Lung (tissue), 12 donors: ENCODE data around the gene GPR161. TPM values are rescaled to one million over a fixed set of nuclear protein-coding genes. Genes with fewer than 3 reads are reported as not detected.
A peak's percentile ranks its signal among the peaks of the same experiment; 100 is the strongest.

Experiments
- ATAC-seq: fragments of 200-7000 bp; cut with Tn5 transposase; one replicate; pipeline ENCODE4 v1.9.1; 2020; ENCODE audit warnings: moderate number of reproducible peaks; ENCODE audit not compliant: insufficient read depth, low FRiP score
- DNase-seq, 3 donors: peaks; one replicate each; pipeline ENCODE4 v3.0.0-alpha.2; 2013 to 2017
- H3K27ac ChIP-seq, 2 donors: one replicate each; pipeline ENCODE4 v1.5.1; 2013; ENCODE audit warnings: mild to moderate bottlenecking in 2 of 2, moderate library complexity in 2 of 2, control low read depth in 1 of 2, inconsistent platforms in 1 of 2, low read depth in 1 of 2, low read length in 1 of 2
- H3K27me3 ChIP-seq, 3 donors: one replicate each; pipeline ENCODE4 v1.5.1; 2013; ENCODE audit warnings: low read length in 2 of 3; ENCODE audit not compliant: control insufficient read depth in 3 of 3, insufficient read depth in 3 of 3
- H3K36me3 ChIP-seq, 4 donors: one replicate each; pipeline ENCODE4 v1.5.1; 2013; ENCODE audit warnings: low read length in 4 of 4, mild to moderate bottlenecking in 1 of 4, moderate library complexity in 1 of 4; ENCODE audit not compliant: control insufficient read depth in 4 of 4, insufficient read depth in 4 of 4
- H3K4me1 ChIP-seq, 5 donors: one replicate each; pipeline ENCODE4 v1.5.1; 2013; ENCODE audit warnings: low read length in 5 of 5, mild to moderate bottlenecking in 2 of 5, moderate library complexity in 1 of 5; ENCODE audit not compliant: control insufficient read depth in 5 of 5, insufficient read depth in 5 of 5
- H3K4me3 ChIP-seq: one replicate; pipeline ENCODE4 v1.5.1; 2013; ENCODE audit warnings: mild to moderate bottlenecking, control low read depth, moderate library complexity
- H3K9ac ChIP-seq, 2 donors: one replicate each; pipeline ENCODE4 v1.5.1; 2013; ENCODE audit warnings: low read length in 2 of 2, control low read depth in 1 of 2; ENCODE audit not compliant: insufficient read depth in 1 of 2
- H3K9me3 ChIP-seq, 4 donors: one replicate each; pipeline ENCODE4 v1.5.1; 2013; ENCODE audit warnings: low read length in 3 of 4, mild to moderate bottlenecking in 1 of 4, moderate library complexity in 1 of 4; ENCODE audit not compliant: control insufficient read depth in 4 of 4, insufficient read depth in 3 of 4
- WGBS, 2 donors: extraction: QIAGEN DNeasy Blood & Tissue Kit; methylation state at CpG; one replicate each; pipeline ENCODE4 v1.1.7; 2013; 5-methylcytosine and 5-hydroxymethylcytosine counted together
- polyA plus RNA-seq, 2 donors: library from polyadenylated mRNA; stranded (reverse); fragments of 200-250 nt; gene quantifications; one replicate each; pipeline ENCODE4 v1.2.1, GENCODE V29; 2013
- total RNA-seq, 2 donors: library from RNA; depleted of rRNA in 1 of 2; stranded (reverse); fragments of >200 nt in 1 of 2; gene quantifications; one replicate each; pipeline ENCODE4 v1.2.1, GENCODE V29; 2014 to 2021
- TF ChIP-seq, protein P1 (sequence below): IDR thresholded peaks from 2 replicates; pipeline ENCODE4 v1.5.1; 2012; ENCODE audit warnings: mild to moderate bottlenecking; ENCODE audit errors: control extremely low read depth, extremely low read depth
- donor health status: control.
- donor health status: control.
- donor health status: Bipolar disorder and iron deficiency.
- donor health status: healthy.
- donor health status: DM: yes; HTN: yes; CAD: no.

GPR161 gene
- total and polyA plus RNA-seq, 4 donors: 2.8 to 15.0 (median 5.7) TPM

DNA sequence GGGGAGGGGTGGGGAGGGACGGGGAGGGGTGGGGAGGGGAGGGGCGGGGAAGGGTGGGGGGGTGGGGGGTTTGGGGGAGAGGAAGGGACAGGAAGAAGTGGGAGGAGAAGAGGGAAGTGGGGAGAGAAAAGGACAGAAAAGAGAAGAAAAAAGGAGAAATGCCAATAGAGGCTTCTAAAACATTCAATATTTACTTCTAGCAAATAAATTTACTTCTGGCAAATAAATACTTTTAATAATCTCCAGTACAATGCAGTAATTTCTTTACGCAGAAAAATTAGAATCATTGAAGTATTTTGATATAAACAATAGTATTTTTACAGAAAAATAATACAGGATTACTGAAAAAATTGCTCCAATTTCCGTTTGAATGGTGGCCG, 9.4 kb upstream of the GPR161 start:
- Histone ChIP-seq H3K36me3 (no peaks in the 10 kb centered on the region), H3K27me3 (no peaks in the 10 kb centered on the region), H3K9ac (no peak overlapping the region), H3K9me3 (no peaks in the 10 kb centered on the region), H3K4me1 (peaks cover 0 to under 1% (median 0%) of the 10 kb centered on the region in 5 donors), H3K4me3 (no peak overlapping the region), H3K27ac (no peak overlapping the region)
- DNase-seq: no peak
- 53 to 68% methylated on average over 3 of the region's 5 CpGs for WGBS, 2 donors
- ATAC-seq: no peak
- TF ChIP-seq, protein P1, sequence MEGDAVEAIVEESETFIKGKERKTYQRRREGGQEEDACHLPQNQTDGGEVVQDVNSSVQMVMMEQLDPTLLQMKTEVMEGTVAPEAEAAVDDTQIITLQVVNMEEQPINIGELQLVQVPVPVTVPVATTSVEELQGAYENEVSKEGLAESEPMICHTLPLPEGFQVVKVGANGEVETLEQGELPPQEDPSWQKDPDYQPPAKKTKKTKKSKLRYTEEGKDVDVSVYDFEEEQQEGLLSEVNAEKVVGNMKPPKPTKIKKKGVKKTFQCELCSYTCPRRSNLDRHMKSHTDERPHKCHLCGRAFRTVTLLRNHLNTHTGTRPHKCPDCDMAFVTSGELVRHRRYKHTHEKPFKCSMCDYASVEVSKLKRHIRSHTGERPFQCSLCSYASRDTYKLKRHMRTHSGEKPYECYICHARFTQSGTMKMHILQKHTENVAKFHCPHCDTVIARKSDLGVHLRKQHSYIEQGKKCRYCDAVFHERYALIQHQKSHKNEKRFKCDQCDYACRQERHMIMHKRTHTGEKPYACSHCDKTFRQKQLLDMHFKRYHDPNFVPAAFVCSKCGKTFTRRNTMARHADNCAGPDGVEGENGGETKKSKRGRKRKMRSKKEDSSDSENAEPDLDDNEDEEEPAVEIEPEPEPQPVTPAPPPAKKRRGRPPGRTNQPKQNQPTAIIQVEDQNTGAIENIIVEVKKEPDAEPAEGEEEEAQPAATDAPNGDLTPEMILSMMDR: no peak

DNA sequence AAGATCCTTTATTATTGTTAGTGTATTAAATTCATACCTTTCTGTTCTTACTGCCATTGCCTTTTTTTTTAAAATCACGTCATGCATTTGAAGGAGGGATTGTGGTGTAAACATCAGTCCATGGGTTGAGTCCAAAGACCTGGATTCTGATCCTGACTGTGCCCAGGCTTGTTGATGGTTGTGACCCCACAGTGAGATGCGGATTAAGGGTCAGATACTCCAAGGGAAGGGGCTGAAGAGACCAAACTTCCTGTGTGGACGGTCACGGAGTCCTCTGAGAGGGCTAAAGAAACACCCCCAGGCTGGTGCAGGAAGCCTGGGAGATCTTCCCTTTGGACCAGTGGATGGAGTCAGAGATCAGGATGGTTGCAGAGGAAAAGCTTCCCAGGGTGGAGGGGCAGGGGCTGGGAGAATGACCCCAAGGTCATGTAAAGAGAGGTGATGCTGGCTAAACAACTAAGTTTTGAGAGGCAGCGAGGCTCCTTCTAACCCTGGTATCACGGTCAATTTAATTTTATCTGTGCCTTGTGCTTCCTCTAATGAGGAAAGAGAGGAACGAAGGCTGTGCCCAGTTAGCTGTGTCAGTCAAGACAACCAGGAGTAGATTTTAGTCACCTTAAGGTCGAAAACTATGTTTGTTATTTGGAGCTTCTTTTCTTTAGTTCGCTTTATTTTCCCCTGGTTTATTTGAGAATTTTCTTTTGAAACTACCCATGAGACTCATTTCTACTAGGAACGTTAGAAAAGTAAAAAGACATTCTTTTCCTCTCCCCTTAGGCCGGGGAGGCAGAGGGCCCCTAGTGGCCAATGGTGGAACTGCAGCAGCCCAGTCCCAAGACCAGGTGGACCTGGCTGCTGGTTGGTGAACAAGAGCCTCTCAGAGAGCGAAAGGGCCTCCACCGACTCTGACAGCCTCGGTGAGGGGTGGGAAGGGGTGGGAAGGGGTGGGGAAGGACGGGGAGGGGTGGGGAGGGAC, 8.7 kb upstream of the GPR161 start:
- H3K27ac ChIP-seq: no peak overlapping the region
- no peaks in the 10 kb centered on the region for H3K9me3 ChIP-seq
- DNase-seq (peak; percentile 86 to 89 (median 89)), ATAC-seq (peak; percentile 92)
- 21 to 24% methylated on average over 14 to 15 of the region's 15 CpGs for WGBS, 2 donors
- no peaks in the 10 kb centered on the region for H3K4me1 ChIP-seq
- H3K4me3 ChIP-seq: no peak overlapping the region
- H3K36me3 ChIP-seq: no peaks in the 10 kb centered on the region
- TF ChIP-seq, protein P1: peak; percentile 92
- no peaks in the 10 kb centered on the region for H3K27me3 ChIP-seq
- no peak overlapping the region for H3K9ac ChIP-seq

DNA sequence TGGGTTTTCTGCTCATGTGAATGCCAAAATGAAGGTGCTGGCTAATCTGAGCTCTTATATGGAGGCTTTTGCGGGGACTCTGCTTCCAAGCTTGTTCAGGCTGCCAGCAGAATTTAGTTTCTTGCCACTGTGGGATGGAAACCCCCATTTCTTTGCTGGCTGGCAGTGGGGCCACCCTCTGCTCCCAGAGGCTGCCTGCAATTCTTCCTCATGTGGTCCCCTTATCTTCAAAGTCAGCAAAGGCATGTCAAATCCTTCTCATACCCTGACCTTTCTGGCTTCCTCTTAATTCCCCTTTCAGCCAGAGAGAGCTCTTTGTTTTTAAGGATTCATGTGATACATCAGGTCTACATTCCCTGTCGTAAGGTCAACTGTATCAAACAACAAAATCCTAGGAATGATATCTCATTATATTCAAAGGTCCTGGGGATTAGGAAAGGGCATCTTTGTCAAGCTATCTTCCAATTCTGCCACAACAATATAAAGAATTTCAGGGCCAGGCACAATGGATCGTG, 5.2 kb upstream of the GPR161 start:
- WGBS, 2 donors: 90 to 96% methylated on average over 3 of the region's 3 CpGs
- Histone ChIP-seq H3K4me3 (no peak overlapping the region), H3K27me3 (no peaks in the 10 kb centered on the region), H3K36me3 (no peaks in the 10 kb centered on the region), H3K4me1 (peaks cover 0 to 12% (median 0%) of the 10 kb centered on the region in 5 donors), H3K9ac (no peak overlapping the region), H3K9me3 (no peaks in the 10 kb centered on the region), H3K27ac (no peak overlapping the region)
- TF ChIP-seq, protein P1: no peak
- ATAC-seq (no peak), DNase-seq (no peak)
